ENCODE data around the gene CCDC116.

CCDC116 gene

GRCh38 chr22:21626073-21626734, 6.4 kb upstream of the CCDC116 start:
- TF ChIP-seq FOXM1 (IDR thresholded peaks at IDR 0.05; ENCODE audit: borderline replicate concordance, low read depth): no peak
- TF ChIP-seq, protein P1, sequence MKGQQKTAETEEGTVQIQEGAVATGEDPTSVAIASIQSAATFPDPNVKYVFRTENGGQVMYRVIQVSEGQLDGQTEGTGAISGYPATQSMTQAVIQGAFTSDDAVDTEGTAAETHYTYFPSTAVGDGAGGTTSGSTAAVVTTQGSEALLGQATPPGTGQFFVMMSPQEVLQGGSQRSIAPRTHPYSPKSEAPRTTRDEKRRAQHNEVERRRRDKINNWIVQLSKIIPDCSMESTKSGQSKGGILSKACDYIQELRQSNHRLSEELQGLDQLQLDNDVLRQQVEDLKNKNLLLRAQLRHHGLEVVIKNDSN (IDR thresholded peaks at IDR 0.05): no peak
- no peak for TF ChIP-seq EGR1 (IDR thresholded peaks at IDR 0.05)
- TF ChIP-seq RAD21 (IDR thresholded peaks at IDR 0.05; ENCODE audit: low read depth): no peak
- TF ChIP-seq TCF12 (IDR thresholded peaks at IDR 0.05; ENCODE audit: low read depth): no peak
- TF ChIP-seq TEAD4 (IDR thresholded peaks at IDR 0.05): no peak
- TF ChIP-seq TAF1 (IDR thresholded peaks at IDR 0.05; ENCODE audit: low read depth): no peak
- TF ChIP-seq REST (IDR thresholded peaks at IDR 0.05; ENCODE audit: low read depth): no peak
- no peak for TF ChIP-seq NFIC (IDR thresholded peaks at IDR 0.05)
- no peak for TF ChIP-seq CREB1 (IDR thresholded peaks at IDR 0.05; ENCODE audit: low read depth)

DNA sequence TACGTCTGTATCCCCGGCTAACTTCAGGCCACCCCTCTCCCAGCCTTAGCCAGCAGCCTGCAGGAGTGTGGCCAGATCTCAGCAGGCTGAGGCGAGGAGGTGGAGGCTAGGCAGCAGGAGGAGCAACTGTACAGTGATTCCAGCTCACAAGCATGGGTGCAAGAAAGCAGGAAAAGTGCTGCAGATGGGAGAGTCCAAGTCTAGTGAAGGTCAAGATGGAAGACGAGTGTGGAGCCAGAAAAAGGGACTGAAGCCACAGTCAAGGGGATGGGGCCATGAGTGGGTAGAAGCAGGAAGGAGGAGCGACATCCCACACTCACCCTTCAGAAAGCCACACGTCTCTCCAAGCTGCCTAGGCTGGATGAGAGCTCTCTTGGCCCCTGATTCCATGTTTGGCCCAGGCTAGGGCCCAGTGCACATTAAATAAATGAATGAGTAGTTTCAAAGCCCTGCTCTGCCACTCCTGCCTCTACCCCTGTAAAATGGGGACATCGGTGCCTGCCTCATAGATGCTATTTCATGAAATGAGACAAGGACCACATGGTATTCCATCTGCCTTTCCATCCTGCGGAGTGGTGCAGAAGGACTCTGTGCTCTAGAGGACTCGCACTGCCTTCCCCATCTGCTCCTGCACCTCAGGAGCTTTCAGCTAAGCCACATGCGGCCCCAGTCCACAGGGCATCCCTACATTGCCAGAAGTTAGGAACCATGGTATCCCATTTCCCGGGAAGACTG, 5.7 kb upstream of the CCDC116 start:
- TF ChIP-seq CEBPB (IDR thresholded peaks at IDR 0.05) (no peak), CREB1 (IDR thresholded peaks at IDR 0.05; ENCODE audit: low read depth) (no peak), YY1 (IDR thresholded peaks at IDR 0.05; ENCODE audit: low read depth) (no peak), TAF1 (IDR thresholded peaks at IDR 0.05; ENCODE audit: low read depth) (no peak), REST (IDR thresholded peaks at IDR 0.05; ENCODE audit: low read depth) (no peak), EGR1 (IDR thresholded peaks at IDR 0.05) (no peak), TEAD4 (IDR thresholded peaks at IDR 0.05) (no peak), NFIC (IDR thresholded peaks at IDR 0.05) (no peak), TCF12 (IDR thresholded peaks at IDR 0.05; ENCODE audit: low read depth) (no peak), ZBTB7A (IDR thresholded peaks at IDR 0.05; ENCODE audit: low read depth) (no peak), FOXM1 (IDR thresholded peaks at IDR 0.05; ENCODE audit: borderline replicate concordance, low read depth) (no peak), EP300 (IDR thresholded peaks at IDR 0.05; ENCODE audit: borderline replicate concordance) (no peak)
- TF ChIP-seq, protein P2, sequence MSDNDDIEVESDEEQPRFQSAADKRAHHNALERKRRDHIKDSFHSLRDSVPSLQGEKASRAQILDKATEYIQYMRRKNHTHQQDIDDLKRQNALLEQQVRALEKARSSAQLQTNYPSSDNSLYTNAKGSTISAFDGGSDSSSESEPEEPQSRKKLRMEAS (IDR thresholded peaks at IDR 0.05): no peak
- TF ChIP-seq, protein P1 (IDR thresholded peaks at IDR 0.05): no peak

GRCh38 chr22:21628386-21629254, 3.9 kb upstream of the CCDC116 start:
- TF ChIP-seq RAD21 (IDR thresholded peaks at IDR 0.05; ENCODE audit: low read depth): no peak
- 0 out of 2 replicates have a peak, but pooled peaks have one; percentile 21 for TF ChIP-seq NFIC (IDR thresholded peaks at IDR 0.05)

GRCh38 chr22:21629255-21630149, 3.1 kb upstream of the CCDC116 start, which contains the start of gene YDJC:
YDJC (minus strand) TSS chr22:21630022; CDS start chr22:21630014, 8 bp downstream.
- TF ChIP-seq RAD21 (IDR thresholded peaks at IDR 0.05; ENCODE audit: low read depth): peak; percentile 38; the same call in 1 of the 2 replicates
- no peak for TF ChIP-seq FOXM1 (IDR thresholded peaks at IDR 0.05; ENCODE audit: borderline replicate concordance, low read depth)
- TF ChIP-seq EGR1 (IDR thresholded peaks at IDR 0.05): no peak
- TF ChIP-seq EP300 (IDR thresholded peaks at IDR 0.05; ENCODE audit: borderline replicate concordance): no peak
- peak; percentile 71 for TF ChIP-seq YY1 (IDR thresholded peaks at IDR 0.05; ENCODE audit: low read depth)
- TF ChIP-seq TCF12 (IDR thresholded peaks at IDR 0.05; ENCODE audit: low read depth): 0 out of 2 replicates have a peak, but pooled peaks have one; percentile 38
- TF ChIP-seq TAF1 (IDR thresholded peaks at IDR 0.05; ENCODE audit: low read depth): peak; percentile 54; the same call in 1 of the 2 replicates
- TF ChIP-seq NFIC (IDR thresholded peaks at IDR 0.05): no peak
- TF ChIP-seq, protein P1 (IDR thresholded peaks at IDR 0.05): peak; percentile 71; the same call in 1 of the 2 replicates
- TF ChIP-seq, protein P2 (IDR thresholded peaks at IDR 0.05): peak; percentile 100
- peak; percentile 47; the same call in 1 of the 2 replicates for TF ChIP-seq TEAD4 (IDR thresholded peaks at IDR 0.05)

Data from Ishikawa (cell line).